ENCODE data around the gene RASAL3. TPM values are rescaled to one million over a fixed set of nuclear protein-coding genes. Genes with fewer than 3 reads are reported as not detected.

Gene RASAL3
- polyA plus RNA-seq, 3 donors, result 0.51 to 1.3 (median 0.92) TPM

DNA sequence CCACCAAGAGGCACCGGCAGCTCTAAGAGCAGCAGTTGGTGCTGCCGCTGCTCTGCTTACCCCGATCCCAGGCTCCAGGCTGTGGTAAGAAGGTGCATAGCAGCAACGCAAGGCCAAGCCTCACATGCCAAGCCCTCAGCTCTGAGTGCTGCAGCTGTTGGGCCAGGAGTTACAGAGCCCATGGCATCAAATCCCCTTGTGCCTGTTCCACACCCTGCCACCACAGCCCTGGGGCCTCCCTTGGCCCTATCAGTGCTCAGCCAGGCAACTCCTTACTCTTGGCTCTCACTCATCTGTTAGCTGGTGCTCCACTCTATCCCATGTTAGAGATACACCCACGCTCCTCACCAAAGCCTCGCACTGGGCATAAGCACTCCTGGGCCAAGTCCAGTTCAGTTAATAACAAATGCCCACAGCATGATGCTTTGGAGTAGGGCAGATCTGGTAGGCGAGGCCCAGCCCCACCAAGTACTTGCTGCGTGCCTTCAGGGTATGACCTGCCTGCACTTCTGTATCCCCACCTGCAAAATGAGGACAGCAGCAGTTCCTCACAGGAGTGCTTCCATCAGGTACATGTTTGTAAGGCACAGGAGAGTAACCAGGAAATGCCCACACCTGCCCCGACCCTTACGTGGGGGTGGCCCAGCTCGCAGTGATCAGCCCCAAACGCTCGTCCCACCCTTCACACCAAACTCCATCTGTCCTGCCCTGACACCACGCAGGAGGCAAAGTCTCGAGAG, 61.8 kb downstream of the RASAL3 start:
- DNase-seq (ENCODE audit: extremely low read depth in 1 of 11, low read depth in 9 of 11, low spot score in 4 of 11), result no peak

Other genes starting within 250 kb of the RASAL3 start
- gene EPHX3, start 232.1 kb downstream of the RASAL3 start, polyA plus RNA-seq (ENCODE audit: insufficient read length in 3 of 3), result 1 to 10 TPM; 4.8 to 5.1 (median 5.1) TPM
- gene BRD4, start 132.0 kb downstream of the RASAL3 start, polyA plus RNA-seq (ENCODE audit: insufficient read length in 3 of 3), result 10 to 100 TPM; 52.9 to 61.5 (median 56.8) TPM
- gene AKAP8, start 84.8 kb downstream of the RASAL3 start, polyA plus RNA-seq (ENCODE audit: insufficient read length in 3 of 3), result 10 to 100 TPM; 26.9 to 36.9 (median 27.2) TPM
- gene AKAP8L, start 45.6 kb downstream of the RASAL3 start, polyA plus RNA-seq (ENCODE audit: insufficient read length in 3 of 3), result 100 to 1,000 TPM; 111 to 119 (median 112) TPM
- 10 to 100 TPM; 23.6 to 40.5 (median 38.7) TPM for gene WIZ, start 14.6 kb downstream of the RASAL3 start, polyA plus RNA-seq (ENCODE audit: insufficient read length in 3 of 3)
- gene PGLYRP2, start 15.0 kb upstream of the RASAL3 start, polyA plus RNA-seq (ENCODE audit: insufficient read length in 3 of 3), result under 1 TPM in 1 of 3 donors, not detected in 2; 0.08 TPM
- gene CYP4F22, start 44.0 kb upstream of the RASAL3 start, polyA plus RNA-seq (ENCODE audit: insufficient read length in 3 of 3), result under 1 TPM; 0.11 to 0.22 (median 0.16) TPM
- gene CYP4F8, start 150.7 kb upstream of the RASAL3 start, polyA plus RNA-seq (ENCODE audit: insufficient read length in 3 of 3), result not detected
- under 1 TPM; 0.37 to 0.92 (median 0.62) TPM for gene CYP4F3, start 176.4 kb upstream of the RASAL3 start, polyA plus RNA-seq (ENCODE audit: insufficient read length in 3 of 3)
- gene CYP4F12, start 208.5 kb upstream of the RASAL3 start, polyA plus RNA-seq (ENCODE audit: insufficient read length in 3 of 3), result 1 to 10 TPM in 1 of 3 donors, under 1 TPM in 1, not detected in 1; 0.62 to 1.3 TPM